Mononuclear cell (primary cell): ENCODE measurements around the gene KANSL1L. TPM values are rescaled to one million over a fixed set of nuclear protein-coding genes. Genes with fewer than 3 reads are reported as not detected.

ENCODE experiments used
- H3K27me3 ChIP-seq: 2 replicates; pipeline ENCODE4 v1.6.0; 2011; ENCODE audit warnings: low read length, control low read depth; ENCODE audit not compliant: insufficient read depth
- H3K4me1 ChIP-seq: 2 replicates; pipeline ENCODE4 v1.5.1; 2011; ENCODE audit warnings: mild to moderate bottlenecking, low read length, control low read depth; ENCODE audit not compliant: insufficient read depth
- H3K4me3 ChIP-seq: 2 replicates; pipeline ENCODE4 v1.5.1; 2011; ENCODE audit warnings: mild to moderate bottlenecking, low read length, moderate library complexity
- H3K9me3 ChIP-seq: 2 replicates; pipeline ENCODE4 v1.5.1; 2011; ENCODE audit warnings: low read depth, mild to moderate bottlenecking, control low read depth, low read length
- total RNA-seq: library from RNA; depleted of rRNA; stranded (reverse); fragments of >200 nt; gene quantifications from one replicate; pipeline ENCODE4 v1.2.3, GENCODE V29; 2012

KANSL1L gene
- total RNA-seq, 1 donor = 15.4 TPM

- peaks cover 7% of the 10 kb centered on the region for H3K4me1 ChIP-seq
- no peaks in the 10 kb centered on the region for H3K27me3 ChIP-seq
- no peaks in the 10 kb centered on the region for H3K9me3 ChIP-seq
- no peak overlapping the region for H3K4me3 ChIP-seq
These were observed 13.0 kb downstream of the KANSL1L start for GRCh38 chr2:210158236-210158635.

GRCh38 chr2:210157526-210157925 lies 13.7 kb downstream of the KANSL1L start:
- H3K27me3 ChIP-seq = no peaks in the 10 kb centered on the region
- no peaks in the 10 kb centered on the region for H3K9me3 ChIP-seq
- H3K4me1 ChIP-seq = peaks cover 1% of the 10 kb centered on the region
- no peak overlapping the region for H3K4me3 ChIP-seq

- no peaks in the 10 kb centered on the region for H3K9me3 ChIP-seq
- H3K4me1 ChIP-seq = no peaks in the 10 kb centered on the region
- no peak overlapping the region for H3K4me3 ChIP-seq
- no peaks in the 10 kb centered on the region for H3K27me3 ChIP-seq
These were observed 23.6 kb downstream of the KANSL1L start for GRCh38 chr2:210147614-210148013.

- H3K4me3 ChIP-seq = no peak overlapping the region
- no peaks in the 10 kb centered on the region for H3K4me1 ChIP-seq
- H3K9me3 ChIP-seq = no peaks in the 10 kb centered on the region
- H3K27me3 ChIP-seq = no peaks in the 10 kb centered on the region
These were observed 39.0 kb downstream of the KANSL1L start for GRCh38 chr2:210132239-210132638.

- Histone ChIP-seq H3K4me1 (no peaks in the 10 kb centered on the region), H3K4me3 (no peak overlapping the region), H3K9me3 (peaks cover 12% of the 10 kb centered on the region), H3K27me3 (no peaks in the 10 kb centered on the region)
These were observed 42.2 kb downstream of the KANSL1L start for GRCh38 chr2:210128961-210129360.

- Histone ChIP-seq H3K4me3 (no peak overlapping the region), H3K27me3 (no peaks in the 10 kb centered on the region), H3K9me3 (peaks cover 21% of the 10 kb centered on the region), H3K4me1 (no peaks in the 10 kb centered on the region)
These were observed 57.5 kb downstream of the KANSL1L start for GRCh38 chr2:210113614-210114235.

- Histone ChIP-seq H3K27me3 (no peaks in the 10 kb centered on the region), H3K4me1 (no peaks in the 10 kb centered on the region), H3K4me3 (no peak overlapping the region), H3K9me3 (peaks cover 21% of the 10 kb centered on the region)
These were observed 58.3 kb downstream of the KANSL1L start for GRCh38 chr2:210112871-210113270.

- no peaks in the 10 kb centered on the region for H3K4me1 ChIP-seq
- no peak overlapping the region for H3K4me3 ChIP-seq
- H3K27me3 ChIP-seq = no peaks in the 10 kb centered on the region
- H3K9me3 ChIP-seq = no peaks in the 10 kb centered on the region
These were observed 71.3 kb downstream of the KANSL1L start for GRCh38 chr2:210099940-210100339.

- no peak overlapping the region for H3K4me3 ChIP-seq
- no peaks in the 10 kb centered on the region for H3K27me3 ChIP-seq
These were observed 76.4 kb downstream of the KANSL1L start for GRCh38 chr2:210094787-210095186.

GRCh38 chr2:210092791-210093190 lies 78.4 kb downstream of the KANSL1L start:
- no peak overlapping the region for H3K4me3 ChIP-seq
- no peaks in the 10 kb centered on the region for H3K9me3 ChIP-seq

More at GRCh38 chr2:210094787-210095186, 76.4 kb downstream of the KANSL1L start:
- no peaks in the 10 kb centered on the region for H3K9me3 ChIP-seq
- H3K4me1 ChIP-seq = no peaks in the 10 kb centered on the region

GRCh38 chr2:210086930-210087329 lies 84.3 kb downstream of the KANSL1L start:
- no peaks in the 10 kb centered on the region for H3K4me1 ChIP-seq
- no peaks in the 10 kb centered on the region for H3K27me3 ChIP-seq
- no peak overlapping the region for H3K4me3 ChIP-seq
- H3K9me3 ChIP-seq = no peaks in the 10 kb centered on the region

More at GRCh38 chr2:210092791-210093190, 78.4 kb downstream of the KANSL1L start:
- no peaks in the 10 kb centered on the region for H3K27me3 ChIP-seq
- H3K4me1 ChIP-seq = no peaks in the 10 kb centered on the region

GRCh38 chr2:210086292-210086691 lies 84.9 kb downstream of the KANSL1L start:
- H3K9me3 ChIP-seq = no peaks in the 10 kb centered on the region
- H3K4me3 ChIP-seq = no peak overlapping the region
- H3K27me3 ChIP-seq = no peaks in the 10 kb centered on the region
- H3K4me1 ChIP-seq = no peaks in the 10 kb centered on the region

GRCh38 chr2:210072922-210073509 lies 98.2 kb downstream of the KANSL1L start:
- Histone ChIP-seq H3K27me3 (no peaks in the 10 kb centered on the region), H3K9me3 (no peaks in the 10 kb centered on the region), H3K4me3 (no peak overlapping the region), H3K4me1 (no peaks in the 10 kb centered on the region)

GRCh38 chr2:210072493-210072892 lies 98.7 kb downstream of the KANSL1L start:
- Histone ChIP-seq H3K4me1 (no peaks in the 10 kb centered on the region), H3K4me3 (no peak overlapping the region), H3K27me3 (no peaks in the 10 kb centered on the region), H3K9me3 (no peaks in the 10 kb centered on the region)

GRCh38 chr2:210063306-210063705 lies 107.9 kb downstream of the KANSL1L start:
- H3K4me3 ChIP-seq = no peak overlapping the region
- no peaks in the 10 kb centered on the region for H3K9me3 ChIP-seq
- no peaks in the 10 kb centered on the region for H3K4me1 ChIP-seq
- H3K27me3 ChIP-seq = no peaks in the 10 kb centered on the region

- Histone ChIP-seq H3K27me3 (no peaks in the 10 kb centered on the region), H3K9me3 (peaks cover 10% of the 10 kb centered on the region), H3K4me3 (no peak overlapping the region), H3K4me1 (no peaks in the 10 kb centered on the region)
These were observed 115.4 kb downstream of the KANSL1L start for GRCh38 chr2:210055825-210056224.
